NCI-H2196 (cell line): ENCODE results near the gene PKN2.

Experiments used
- DNase-seq: peaks from one replicate; lab custom pipeline; 2025; ENCODE audit not compliant: unreplicated experiment; lab: John Stamatoyannopoulos, UW

Gene PKN2

DNA sequence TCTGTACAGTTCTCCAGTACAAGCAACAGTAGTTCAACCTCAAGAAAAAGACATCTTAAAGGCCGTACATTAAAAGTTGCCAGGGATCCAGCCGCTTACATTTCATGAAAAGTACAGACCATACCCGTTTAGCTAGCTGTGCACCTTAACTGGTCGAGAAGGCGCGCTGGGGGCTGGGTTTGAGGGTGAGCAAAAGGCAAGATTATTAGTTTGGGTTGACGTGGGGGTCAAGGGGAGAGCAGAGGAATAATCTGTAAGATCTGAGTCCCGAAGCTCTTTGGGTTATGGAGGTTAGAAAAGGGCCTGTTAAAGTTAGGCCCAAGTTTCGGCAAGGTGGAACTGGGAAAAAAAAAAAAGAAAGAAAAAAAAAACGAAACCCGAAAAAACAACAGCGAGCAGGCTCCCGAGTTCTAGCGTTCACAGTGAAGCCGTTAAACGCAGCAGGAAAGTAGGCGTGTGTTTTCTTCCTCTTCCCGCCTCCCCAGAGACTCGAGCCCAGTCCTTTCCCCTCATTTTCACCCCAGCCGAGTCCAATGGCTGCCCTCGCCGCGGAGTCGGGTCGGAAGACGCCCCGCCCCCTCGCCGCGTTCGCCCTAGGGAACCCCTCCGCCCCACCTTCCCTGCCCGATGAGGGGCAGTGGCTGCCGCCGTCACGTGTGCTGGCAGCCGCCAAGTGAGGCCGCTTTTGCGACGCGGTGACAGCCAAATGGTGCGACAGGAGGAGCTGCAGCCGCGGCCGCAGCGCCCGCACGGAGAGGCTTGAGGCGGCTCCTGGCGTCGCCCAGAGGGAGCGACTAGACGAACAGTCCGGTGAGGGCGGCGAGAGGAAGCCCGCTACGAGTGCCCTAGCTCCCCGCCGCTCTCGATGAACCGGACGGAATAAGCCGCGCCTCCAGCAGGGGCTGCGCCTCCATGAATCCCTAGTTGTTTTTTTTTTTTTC lies at the start of gene PKN2:
Gene PKN2, plus strand, starts transcription at position 733 of the 941 bp plus-strand sequence. CDS start 308 bp downstream, outside the sequence.
- peak; percentile 99 for DNase-seq

DNA sequence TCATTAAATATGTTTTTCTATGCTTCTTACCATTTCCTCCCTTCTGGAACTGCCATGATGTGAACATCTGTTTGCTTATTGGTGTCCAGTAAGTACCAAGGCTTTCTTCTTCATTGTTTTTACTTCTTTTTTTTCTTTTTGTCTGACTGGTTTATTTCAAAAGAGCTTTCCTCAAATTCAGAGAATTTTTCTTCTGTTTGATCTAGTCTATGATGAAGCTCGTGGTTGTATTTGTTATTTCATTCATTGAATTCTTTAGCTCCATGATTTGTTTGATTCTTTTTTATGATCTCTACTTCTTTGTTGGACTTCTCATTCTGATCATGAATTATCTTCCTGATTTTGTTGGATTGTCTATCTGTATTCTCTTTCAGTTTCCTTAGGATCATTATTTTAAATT lies 49.5 kb upstream of the PKN2 start:
- DNase-seq, result no peak

DNA sequence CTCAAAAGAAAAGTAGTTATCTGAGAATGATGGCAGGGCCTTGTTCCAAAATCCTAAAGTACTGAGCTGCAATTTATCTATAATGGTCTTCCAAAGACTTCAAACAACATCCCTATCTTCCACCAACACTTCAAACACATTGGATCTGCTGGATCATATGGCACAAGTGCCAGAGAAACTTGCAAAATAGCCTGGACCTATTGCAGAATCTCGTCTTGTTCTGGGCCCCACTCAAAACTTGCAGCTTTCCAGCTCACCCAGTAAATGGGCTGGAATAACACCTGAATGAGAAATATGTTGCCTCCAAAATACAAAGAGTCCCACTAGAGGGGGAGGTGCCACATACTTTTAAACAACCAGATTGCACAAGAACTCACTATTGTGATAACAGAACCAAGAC lies 44.0 kb upstream of the PKN2 start:
- no peak for DNase-seq

DNA sequence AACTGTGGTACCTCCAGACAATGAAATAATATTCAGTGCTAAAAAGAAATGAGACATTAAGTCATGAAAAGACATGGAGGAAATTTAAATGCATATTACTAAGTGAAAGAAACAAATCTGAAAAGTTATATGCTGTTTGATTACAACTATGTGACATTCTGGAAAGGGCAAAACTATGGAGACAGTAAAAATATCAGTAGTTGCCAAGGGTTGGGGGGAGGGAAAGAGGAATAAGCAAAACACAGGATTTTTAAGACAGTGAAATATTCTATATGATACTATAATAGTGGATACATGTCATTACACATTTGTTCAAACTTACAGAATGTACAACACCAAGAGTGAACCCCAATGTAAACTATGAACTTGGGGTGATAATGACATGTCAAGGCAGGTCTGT lies 38.2 kb upstream of the PKN2 start:
- DNase-seq, result no peak

DNA sequence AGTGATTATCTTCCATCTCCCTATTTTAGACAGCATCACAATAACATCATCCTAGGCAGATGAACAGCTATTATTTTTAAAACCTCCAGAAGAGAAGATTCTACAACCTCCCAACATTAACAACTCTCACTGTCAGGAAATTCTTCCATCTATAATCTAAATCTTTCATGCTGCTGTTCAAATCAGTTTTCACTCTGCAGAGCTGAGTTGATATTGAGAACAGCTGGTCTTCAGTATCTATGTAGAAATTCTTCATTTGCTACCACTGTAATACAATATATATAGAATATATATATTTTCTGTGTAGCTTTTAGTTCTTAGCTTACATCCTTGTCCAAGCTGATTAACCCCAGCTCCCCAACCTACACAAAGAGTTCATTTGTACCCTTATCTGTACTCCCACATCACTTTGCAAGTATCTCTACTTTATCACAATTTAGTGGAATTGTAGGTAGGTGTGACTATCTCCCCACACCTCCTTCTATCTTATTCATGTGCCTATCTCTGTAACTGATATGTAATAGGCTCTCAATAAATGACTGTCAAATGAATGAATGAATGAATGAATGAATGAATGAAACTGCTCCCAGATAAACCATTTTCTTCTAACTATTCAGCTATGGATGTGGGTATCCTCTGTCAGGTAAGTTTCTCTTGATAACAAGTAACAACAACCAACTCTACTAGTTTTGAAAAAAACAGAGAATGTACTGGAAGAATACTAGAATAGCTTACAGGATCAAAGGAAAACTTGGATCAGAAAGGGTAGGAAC lies 37.4 kb upstream of the PKN2 start:
- no peak for DNase-seq

DNA sequence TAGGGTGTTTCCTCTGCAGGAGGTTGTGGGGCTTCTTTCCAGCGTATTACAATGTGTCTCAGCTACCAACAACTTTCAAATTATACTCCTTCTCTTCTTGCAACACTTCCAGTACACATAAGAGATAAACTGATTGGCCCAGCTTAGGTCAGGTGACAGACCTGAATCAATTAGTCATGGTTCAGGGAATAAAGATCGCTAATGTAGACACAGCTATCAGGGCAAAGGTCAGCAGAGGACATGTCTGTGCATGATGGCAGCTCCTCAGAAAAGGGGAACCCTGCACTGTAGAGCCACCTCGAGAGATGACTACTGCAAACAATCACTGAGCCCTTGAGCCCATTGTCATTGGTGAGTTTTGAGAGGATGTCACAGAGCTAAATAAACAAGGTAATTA lies 36.8 kb upstream of the PKN2 start:
- no peak for DNase-seq

DNA sequence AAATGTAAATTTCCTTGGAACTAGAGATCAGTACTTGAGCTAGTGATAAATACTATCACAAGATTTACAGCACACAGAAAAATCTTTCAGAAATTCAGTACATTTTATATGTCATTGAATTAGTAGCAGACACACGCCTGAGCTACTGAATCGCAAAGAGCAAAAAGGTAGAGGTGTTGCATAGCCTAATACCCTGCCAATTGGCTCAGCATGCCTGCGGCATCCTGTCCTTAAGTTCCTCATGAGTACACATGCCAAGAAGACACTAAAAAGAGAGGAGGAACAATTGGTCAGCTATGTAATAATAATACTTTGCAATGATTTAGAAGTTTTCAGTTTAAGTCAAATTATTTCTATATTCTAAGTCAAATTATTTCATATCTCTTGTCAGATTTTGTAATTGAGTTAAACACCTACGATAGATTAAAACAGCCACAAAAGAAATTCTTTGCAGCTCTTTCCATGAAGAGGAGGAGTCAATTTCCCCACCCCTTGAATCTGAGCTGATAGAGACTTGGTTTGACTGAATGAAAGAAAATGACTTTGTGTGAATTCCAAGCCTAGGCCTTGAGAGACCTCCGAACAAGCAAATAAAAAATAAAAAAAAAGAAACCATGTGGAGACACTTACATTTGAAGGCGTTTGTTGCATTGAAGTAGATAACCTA lies 36.2 kb upstream of the PKN2 start:
- no peak for DNase-seq

DNA sequence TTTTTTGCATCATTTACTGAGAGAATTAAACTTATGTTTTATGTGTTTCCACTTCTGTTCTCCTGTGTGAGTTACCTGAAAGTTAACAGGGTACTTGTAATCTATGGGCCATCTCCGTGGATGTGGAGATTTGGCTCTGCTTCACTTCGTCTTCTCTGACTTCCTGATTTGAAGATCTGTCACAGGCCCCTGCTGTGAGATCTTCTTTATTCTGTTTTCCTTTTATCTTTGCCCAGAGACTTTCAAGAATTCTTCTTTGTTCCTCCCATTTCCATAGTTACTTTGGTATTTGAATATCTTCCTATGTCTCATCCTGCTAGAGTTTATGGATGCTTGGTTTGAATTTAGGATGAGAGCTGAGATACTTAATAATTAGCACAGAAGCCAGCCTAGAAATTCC lies 35.4 kb upstream of the PKN2 start:
- no peak for DNase-seq

DNA sequence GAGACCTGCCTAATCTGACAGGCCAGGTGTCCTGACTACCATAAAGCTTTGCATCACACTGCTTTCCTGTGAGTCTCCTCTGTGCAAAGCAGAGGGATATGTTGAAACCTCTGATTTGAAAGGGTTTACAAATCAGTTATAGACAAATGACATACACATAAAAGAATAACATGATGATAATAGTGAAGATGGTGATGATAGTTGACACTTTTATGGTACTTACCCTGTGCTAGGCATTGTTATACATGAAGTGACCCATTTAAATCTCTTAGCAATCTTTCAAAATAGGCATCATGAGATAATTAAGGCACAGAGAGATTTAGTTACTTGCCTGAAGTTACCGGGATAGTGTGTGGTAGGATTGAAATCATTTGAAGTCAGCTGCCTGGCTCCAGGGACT lies 34.1 kb upstream of the PKN2 start:
- DNase-seq, result no peak

DNA sequence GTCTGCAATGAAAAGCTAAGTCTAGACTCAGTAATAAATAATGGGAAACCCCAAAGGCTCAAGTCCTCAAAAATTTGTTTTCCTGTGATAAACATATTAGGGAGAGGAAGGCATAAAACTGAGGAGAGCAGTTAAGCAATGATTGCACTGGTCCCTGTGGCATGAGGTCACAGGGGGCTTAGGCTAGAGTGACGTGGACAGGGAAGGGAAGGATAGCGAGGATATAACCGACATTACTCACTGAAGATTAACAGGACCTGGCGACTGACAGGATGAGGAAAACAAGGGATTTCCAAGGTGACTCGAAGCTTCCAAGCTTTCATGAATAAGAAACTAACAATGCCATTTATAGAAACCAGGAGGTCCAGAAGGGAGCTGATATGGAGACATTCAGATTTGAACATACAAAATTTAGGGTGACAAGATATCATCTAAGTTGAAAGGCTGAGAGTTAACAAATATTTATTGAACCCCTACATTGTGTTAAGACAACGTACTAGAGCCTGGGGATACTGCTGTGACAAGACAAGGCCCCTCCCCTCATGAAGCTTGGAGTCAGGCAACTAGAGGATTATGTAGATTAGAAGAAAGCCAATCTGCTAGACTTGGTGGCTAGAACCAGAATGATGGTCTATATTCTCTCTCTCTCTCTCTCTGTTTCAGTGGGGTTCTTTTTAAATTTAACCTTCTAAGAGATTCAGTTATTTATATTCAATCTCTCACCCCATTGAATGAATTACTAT lies 33.2 kb upstream of the PKN2 start:
- no peak for DNase-seq

DNA sequence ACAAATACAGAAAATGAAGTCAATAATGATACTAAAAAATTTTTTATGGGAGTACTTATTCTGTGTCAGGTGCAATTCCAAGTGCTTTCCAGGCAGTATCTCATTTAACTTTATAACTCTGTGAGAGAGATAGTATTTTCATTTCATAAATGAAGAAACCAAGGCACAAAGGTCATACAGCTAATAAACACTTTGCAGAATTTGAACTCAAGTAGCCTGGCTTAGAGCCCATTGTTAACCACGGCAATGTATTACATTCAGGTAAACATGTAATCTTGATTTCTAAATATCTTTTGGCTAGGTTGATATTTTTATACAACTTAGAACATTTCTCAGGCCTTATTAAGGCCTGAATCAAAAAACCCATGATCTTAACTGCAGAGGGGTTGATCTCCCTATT lies 28.9 kb upstream of the PKN2 start:
- DNase-seq, result no peak

DNA sequence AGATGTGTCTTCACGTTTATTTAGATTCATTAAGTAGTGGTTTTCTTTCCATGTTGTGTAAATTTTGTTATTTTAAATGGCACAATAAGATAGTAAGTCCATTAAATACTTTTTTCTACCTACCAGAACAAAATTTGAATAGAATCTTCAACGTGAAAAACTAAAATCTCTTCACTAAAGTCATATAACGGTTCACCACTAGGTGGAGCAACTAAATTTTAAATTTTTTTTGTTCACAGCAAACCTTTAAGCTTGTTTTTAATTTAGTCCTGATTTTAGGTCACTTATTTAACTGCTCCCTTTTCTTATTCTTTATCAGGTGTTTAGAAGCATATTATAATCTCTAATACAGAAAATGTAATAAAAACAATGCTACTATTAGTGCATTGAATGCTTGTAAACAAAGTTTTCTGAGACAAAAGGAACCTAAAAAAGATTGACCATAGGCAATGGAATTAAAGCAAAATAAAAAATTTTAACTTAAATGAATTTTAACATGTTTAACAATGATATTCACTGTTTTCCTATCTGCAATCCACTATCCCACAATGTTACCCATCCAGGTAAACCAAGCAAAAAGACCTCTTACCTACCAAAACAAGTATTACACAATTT lies 28.3 kb upstream of the PKN2 start:
- peak; percentile 48 for DNase-seq

DNA sequence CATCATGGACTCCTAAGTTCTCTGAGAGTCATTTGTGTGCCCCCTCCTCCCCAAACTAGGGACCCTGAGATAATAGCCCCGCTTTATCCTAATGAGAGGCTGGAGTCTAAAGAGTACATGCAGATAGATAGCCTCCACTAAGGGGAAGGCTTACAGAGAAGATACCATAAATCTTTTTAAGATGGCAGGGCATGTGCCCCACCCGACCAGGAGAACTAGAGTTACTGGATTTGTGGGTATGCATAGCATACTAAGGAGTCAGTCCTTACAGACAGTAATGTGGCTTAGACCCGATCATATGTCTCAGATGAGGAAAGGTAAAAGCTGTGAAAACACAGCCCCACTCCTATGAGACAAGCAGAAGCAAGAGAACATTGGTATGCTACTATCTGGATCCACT lies 25.7 kb upstream of the PKN2 start:
- no peak for DNase-seq

DNA sequence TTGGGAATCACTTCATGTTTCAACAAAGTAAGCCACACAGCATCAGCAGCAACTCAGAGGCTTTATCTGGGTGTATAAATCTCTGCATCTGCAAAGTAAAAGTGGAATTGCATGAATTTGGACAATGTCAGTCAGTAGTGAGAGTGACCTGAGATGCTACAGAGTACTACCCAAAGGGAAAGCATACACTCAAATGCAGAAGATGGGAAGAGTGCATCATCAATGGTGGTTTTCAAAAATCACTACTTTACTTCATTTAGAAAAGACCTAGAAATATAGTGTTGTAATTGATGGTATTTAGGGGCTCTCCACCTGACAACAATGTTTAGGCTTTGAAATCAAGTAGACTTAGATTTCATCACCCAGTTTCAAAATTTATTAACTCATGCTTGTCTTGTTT lies 24.5 kb upstream of the PKN2 start:
- no peak for DNase-seq

DNA sequence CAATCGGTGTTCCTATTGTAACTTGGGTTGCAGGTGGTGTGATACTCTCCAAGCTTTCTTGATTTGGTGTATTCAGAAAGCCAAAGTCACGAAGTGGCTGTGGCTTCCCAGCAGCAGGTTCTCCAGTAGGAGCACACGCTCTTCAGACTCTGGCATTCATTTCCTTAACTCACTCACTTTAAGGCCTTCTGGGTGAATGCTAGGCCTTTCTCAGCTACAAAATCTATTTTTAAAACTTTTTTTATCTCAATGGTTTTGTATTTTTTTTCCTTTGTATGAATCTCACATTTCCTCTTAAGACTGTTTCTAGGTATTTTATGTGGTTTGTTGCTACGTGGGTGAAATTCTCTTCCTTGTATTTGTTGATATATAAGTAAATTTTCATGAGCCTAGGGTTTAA lies 22.9 kb upstream of the PKN2 start:
- no peak for DNase-seq

DNA sequence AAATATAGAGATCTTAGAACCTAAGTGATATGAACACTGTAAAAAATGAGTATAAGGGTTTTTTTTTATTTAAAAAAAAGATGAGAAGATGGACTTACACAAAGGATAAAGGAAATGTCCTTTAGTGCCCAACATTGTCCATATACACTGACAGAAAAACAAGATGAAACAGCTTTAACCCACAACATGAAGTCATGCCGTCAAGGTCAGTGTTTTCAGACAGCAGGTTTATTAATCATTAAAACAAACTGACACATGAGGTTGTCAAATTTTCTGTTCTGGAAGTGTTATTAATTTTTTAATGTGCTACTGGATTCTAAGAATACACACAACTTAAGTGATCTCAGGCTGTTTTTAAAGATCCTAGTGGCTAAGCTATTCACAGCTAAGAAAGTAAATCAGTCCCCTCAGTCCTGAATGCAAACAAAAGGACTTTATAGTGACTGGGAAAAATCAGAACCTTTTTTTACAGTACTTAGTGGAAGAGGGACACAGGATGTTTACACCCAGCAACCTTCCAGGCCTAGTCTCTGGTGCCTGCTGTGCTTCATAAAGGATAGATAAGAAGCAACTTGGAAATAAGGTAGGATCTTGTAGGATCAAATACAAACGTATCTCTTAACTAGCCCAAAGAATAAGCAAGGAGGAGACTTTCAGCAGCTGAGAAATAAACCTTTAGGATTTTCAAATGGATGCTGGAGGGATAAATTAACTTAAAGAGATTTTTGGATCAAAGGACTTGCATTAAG lies 21.9 kb upstream of the PKN2 start:
- no peak for DNase-seq

DNA sequence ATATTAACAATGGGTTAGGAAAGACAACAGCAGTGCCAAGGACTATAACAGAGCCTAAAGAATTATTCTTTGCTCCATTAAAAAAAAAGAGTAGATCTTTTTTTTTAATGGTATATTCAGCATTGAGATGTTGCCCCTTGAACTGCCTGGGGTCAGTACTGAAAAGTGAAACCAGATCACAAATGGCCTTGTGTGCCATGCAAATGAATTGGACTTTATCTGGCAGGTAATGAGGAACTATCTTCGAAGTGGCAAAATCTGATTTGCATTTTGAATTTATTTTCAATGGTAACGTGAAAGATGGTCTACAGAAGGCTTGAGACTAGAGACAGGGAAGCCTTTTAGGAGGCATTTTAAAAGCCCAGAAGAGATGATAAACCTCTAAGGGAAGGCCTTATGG lies 21.4 kb upstream of the PKN2 start:
- DNase-seq, result no peak

DNA sequence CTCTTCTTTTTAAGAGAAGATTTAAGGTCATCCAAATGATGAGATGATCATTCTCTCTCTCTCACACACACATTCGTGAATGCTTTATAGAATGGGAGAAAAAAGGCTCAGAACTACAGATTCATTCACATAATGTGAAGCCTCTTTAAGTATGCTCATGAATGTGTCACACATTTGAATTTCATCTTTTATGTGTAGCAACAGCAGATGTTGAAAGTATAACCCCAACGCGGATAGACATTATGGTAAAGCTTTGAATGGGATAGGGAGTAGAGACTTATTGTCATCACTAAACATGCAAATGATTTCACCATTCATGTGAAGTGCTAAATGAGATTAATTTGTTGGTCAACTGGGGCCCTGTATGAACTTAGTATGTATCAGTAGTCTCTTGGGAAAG lies 15.7 kb upstream of the PKN2 start:
- no peak for DNase-seq

DNA sequence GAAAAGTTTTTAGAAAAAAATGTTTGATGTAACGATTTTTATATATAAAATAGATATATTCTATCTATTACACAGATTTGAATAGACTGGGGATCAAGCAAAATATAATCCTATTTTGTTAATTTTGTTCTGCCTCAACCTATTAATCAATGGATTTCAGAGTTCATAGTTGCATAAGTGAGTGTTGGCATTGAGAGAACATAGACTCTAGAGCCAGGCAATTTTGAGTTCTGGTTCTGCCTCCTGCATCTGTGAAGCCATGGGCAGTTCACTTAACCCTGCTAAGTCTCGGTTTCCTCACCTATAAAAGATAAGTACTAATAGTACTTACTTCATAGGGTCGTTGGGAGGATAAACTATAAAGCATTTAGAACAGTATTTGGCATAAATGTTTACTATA lies 13.6 kb upstream of the PKN2 start:
- DNase-seq, result no peak

DNA sequence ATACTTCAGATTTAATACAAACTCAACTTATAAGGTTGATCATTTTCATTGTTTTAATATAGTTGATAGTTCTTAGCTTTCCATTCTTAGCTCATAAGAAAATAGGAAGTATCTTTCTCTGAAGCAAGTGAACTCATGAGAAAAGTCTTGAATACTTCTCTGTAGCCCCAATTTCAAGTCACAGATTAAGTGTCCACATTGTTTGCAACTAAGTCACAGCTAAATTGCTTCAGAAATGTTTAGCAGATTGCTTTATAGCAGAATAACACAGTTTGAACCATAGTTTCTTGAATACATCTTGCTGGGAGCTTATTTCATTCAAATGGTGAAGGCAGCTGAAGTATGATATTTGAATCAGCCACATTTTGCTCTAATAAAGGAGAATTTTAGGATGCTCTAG lies 10.6 kb upstream of the PKN2 start:
- no peak for DNase-seq
